ENCODE data around the gene SNAP29. TPM values are rescaled to one million over a fixed set of nuclear protein-coding genes. Genes with fewer than 3 reads are reported as not detected.

SNAP29 gene
- total and polyA plus RNA-seq, 9 of the 15 experiments (the other 6 are each of a cell fraction or from before 2014, with no cell fraction given): 19.5 to 250 (median 75.9) TPM

- TF ChIP-seq ARID4B (CRISPR knock-in tag; IDR thresholded peaks at IDR 0.05) (peak; percentile 96), CBX2 (IDR thresholded peaks at IDR 0.05; ENCODE audit: insufficient read depth, low read length, poor library complexity, severe bottlenecking) (no peak), TAF1 (IDR thresholded peaks at IDR 0.05; ENCODE audit: control insufficient read depth, extremely low read depth, insufficient read depth, low read length, severe bottlenecking) (no peak), U2AF1 (optimal IDR thresholded peaks at IDR 0.05; ENCODE audit: low read depth, low read length) (no peak), ZBTB17 (CRISPR knock-in tag; IDR thresholded peaks at IDR 0.05) (peak; percentile 94), PRDM10 (IDR thresholded peaks at IDR 0.05; ENCODE audit: partially characterized antibody) (no peak), FOXJ3 (CRISPR knock-in tag; IDR thresholded peaks at IDR 0.05) (no peak), TCF7 (IDR thresholded peaks at IDR 0.05; ENCODE audit: borderline replicate concordance) (no peak), ZNF3 (CRISPR knock-in tag; IDR thresholded peaks at IDR 0.05) (no peak), DDX20 (tag; IDR thresholded peaks at IDR 0.05; ENCODE audit: low read depth) (no peak)
- TF ChIP-seq, protein P1, sequence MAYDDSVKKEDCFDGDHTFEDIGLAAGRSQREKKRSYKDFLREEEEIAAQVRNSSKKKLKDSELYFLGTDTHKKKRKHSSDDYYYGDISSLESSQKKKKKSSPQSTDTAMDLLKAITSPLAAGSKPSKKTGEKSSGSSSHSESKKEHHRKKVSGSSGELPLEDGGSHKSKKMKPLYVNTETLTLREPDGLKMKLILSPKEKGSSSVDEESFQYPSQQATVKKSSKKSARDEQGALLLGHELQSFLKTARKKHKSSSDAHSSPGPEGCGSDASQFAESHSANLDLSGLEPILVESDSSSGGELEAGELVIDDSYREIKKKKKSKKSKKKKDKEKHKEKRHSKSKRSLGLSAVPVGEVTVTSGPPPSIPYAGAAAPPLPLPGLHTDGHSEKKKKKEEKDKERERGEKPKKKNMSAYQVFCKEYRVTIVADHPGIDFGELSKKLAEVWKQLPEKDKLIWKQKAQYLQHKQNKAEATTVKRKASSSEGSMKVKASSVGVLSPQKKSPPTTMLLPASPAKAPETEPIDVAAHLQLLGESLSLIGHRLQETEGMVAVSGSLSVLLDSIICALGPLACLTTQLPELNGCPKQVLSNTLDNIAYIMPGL (CRISPR knock-in tag; IDR thresholded peaks at IDR 0.05): peak; percentile 100
- TF ChIP-seq, protein P2, sequence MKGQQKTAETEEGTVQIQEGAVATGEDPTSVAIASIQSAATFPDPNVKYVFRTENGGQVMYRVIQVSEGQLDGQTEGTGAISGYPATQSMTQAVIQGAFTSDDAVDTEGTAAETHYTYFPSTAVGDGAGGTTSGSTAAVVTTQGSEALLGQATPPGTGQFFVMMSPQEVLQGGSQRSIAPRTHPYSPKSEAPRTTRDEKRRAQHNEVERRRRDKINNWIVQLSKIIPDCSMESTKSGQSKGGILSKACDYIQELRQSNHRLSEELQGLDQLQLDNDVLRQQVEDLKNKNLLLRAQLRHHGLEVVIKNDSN (CRISPR knock-in tag; IDR thresholded peaks at IDR 0.05): no peak
Observed at GRCh38 chr22:20885557-20886323, 26.9 kb downstream of the SNAP29 start (continued).
